Neuronal stem cell (in vitro differentiated cells): Measurements from ENCODE around the gene GPANK1.

Experiments
- DNase-seq: peaks from one replicate; pipeline ENCODE4 v3.0.0-alpha.2; 2013; ENCODE audit warnings: low spot score
- H2AFZ ChIP-seq: one replicate; pipeline ENCODE4 v1.6.1; 2013; ENCODE audit warnings: mild to moderate bottlenecking, low read length, inconsistent platforms
- H2AK5ac ChIP-seq: 2 replicates; pipeline ENCODE4 v1.6.1; 2013; ENCODE audit warnings: low read depth, mild to moderate bottlenecking, inconsistent platforms, low read length, moderate library complexity, mixed read lengths
- H2BK120ac ChIP-seq: 2 replicates; pipeline ENCODE4 v1.6.1; 2013; ENCODE audit warnings: low read depth, mild to moderate bottlenecking, inconsistent platforms, low read length, moderate library complexity, mixed read lengths
- H2BK12ac ChIP-seq: one replicate; pipeline ENCODE4 v1.6.1; 2013; ENCODE audit warnings: low read length, inconsistent platforms
- H2BK15ac ChIP-seq: 2 replicates; pipeline ENCODE4 v1.6.1; 2013; ENCODE audit warnings: mild to moderate bottlenecking, low read length, inconsistent platforms, mixed read lengths
- H2BK5ac ChIP-seq: one replicate; pipeline ENCODE4 v1.6.1; 2013; ENCODE audit warnings: inconsistent platforms, mild to moderate bottlenecking, low read length, moderate library complexity
- H3K14ac ChIP-seq: one replicate; pipeline ENCODE4 v1.6.1; 2013; ENCODE audit warnings: low read length, inconsistent platforms
- H3K18ac ChIP-seq: 2 replicates; pipeline ENCODE4 v1.6.1; 2013; ENCODE audit warnings: low read length, inconsistent platforms
- H3K23ac ChIP-seq: 2 replicates; pipeline ENCODE4 v1.6.1; 2013; ENCODE audit warnings: low read depth, mild to moderate bottlenecking, mixed read lengths, low read length, inconsistent platforms; ENCODE audit not compliant: poor library complexity
- H3K27ac ChIP-seq: replicated peaks from 3 replicates; pipeline ENCODE4 v1.5.1; 2013; ENCODE audit warnings: low read length, inconsistent platforms
- H3K27me3 ChIP-seq, 3 experiments: 2 replicates each; pipeline ENCODE4 v1.6.1; 2013; ENCODE audit warnings: low read length in 3 of 3, mild to moderate bottlenecking in 2 of 3, inconsistent platforms in 1 of 3, low read depth in 1 of 3, mixed read lengths in 1 of 3, moderate library complexity in 1 of 3; ENCODE audit not compliant: control insufficient read depth in 3 of 3, insufficient read depth in 3 of 3
- H3K36me3 ChIP-seq, 2 donors: replicated peaks in 1 of 2; 2 replicates each; pipeline ENCODE4 v1.6.1; 2013; ENCODE audit warnings: low read length in 2 of 2; ENCODE audit not compliant: control insufficient read depth in 2 of 2, insufficient read depth in 2 of 2
- H3K4ac ChIP-seq: 2 replicates; pipeline ENCODE4 v1.6.1; 2013; ENCODE audit warnings: inconsistent platforms, mild to moderate bottlenecking, low read length, moderate library complexity
- H3K4me1 ChIP-seq, 2 donors: 1 replicate in 1 of 2; 2 replicates in 1 of 2; pipeline ENCODE4 v1.6.1; 2013; ENCODE audit warnings: low read length in 2 of 2, low read depth in 1 of 2; ENCODE audit not compliant: control insufficient read depth in 2 of 2, insufficient read depth in 1 of 2
- H3K4me2 ChIP-seq: one replicate; pipeline ENCODE4 v1.6.1; 2013; ENCODE audit warnings: mild to moderate bottlenecking, low read length, inconsistent platforms; ENCODE audit not compliant: insufficient read depth, poor library complexity, severe bottlenecking
- H3K4me3 ChIP-seq, 2 donors: 2 replicates each; pipeline ENCODE4 v1.5.1; 2013; ENCODE audit warnings: low read length in 2 of 2, mild to moderate bottlenecking in 2 of 2, inconsistent platforms in 1 of 2, moderate library complexity in 1 of 2
- H3K79me1 ChIP-seq: one replicate; pipeline ENCODE4 v1.6.1; 2013; ENCODE audit warnings: low read depth, mild to moderate bottlenecking, inconsistent platforms, low read length, moderate library complexity
- H3K9ac ChIP-seq: one replicate; pipeline ENCODE4 v1.6.1; 2013; ENCODE audit warnings: mild to moderate bottlenecking, low read depth, low read length, inconsistent platforms; ENCODE audit not compliant: poor library complexity
- H3K9me3 ChIP-seq, 2 donors: replicated peaks in 1 of 2; 2 replicates each; pipeline versions ENCODE3 to v1.6.1; 2013; ENCODE audit warnings: low read length in 2 of 2, mild to moderate bottlenecking in 2 of 2, inconsistent platforms in 1 of 2, low read depth in 1 of 2, mixed read lengths in 1 of 2, moderate library complexity in 1 of 2; ENCODE audit not compliant: control insufficient read depth in 2 of 2, insufficient read depth in 1 of 2
- H4K8ac ChIP-seq: one replicate; pipeline ENCODE4 v1.6.1; 2013; ENCODE audit warnings: low read depth, mild to moderate bottlenecking, inconsistent platforms, low read length, moderate library complexity
- H4K91ac ChIP-seq: one replicate; pipeline ENCODE4 v1.6.1; 2013; ENCODE audit warnings: low read length, low read depth, mild to moderate bottlenecking, inconsistent platforms; ENCODE audit not compliant: poor library complexity
- WGBS, 2 donors: extraction: QIAGEN DNeasy Blood & Tissue Kit; methylation state at CpG; one replicate each; pipeline ENCODE4 v1.1.7; 2013; ENCODE audit warnings: missing lambda C conversion rate in 2 of 2, mixed read lengths in 1 of 2; ENCODE audit not compliant: insufficient read length in 2 of 2, insufficient replicate concordance in 1 of 2; ENCODE audit errors: extremely low coverage in 2 of 2; 5-methylcytosine and 5-hydroxymethylcytosine counted together

Gene GPANK1

DNA sequence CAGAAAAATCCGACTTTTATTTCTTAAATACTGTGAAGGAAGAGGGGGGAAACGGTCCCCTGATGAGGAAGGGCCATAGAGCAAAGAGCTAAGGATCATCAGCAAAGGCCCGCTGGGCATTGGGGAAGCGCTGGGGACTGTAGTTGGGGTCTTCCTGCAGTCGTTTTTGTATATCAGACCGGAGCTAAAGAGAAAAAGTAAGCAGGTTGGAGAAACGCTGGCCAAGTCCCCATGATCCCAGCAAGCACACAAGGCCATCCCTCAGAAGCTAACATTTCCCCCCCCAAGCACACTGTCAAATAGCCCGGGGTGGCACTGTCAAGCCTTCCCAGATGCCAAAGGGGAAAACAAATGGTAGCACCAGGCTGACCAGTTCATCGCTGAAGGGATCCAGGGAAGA, 25.8 kb downstream of the GPANK1 start:
- H2BK5ac ChIP-seq, result no peak overlapping the region
- no peak overlapping the region for H3K4me2 ChIP-seq
- no peak overlapping the region for H2BK120ac ChIP-seq
- H2AK5ac ChIP-seq, result no peak overlapping the region
- no peak overlapping the region for H2BK15ac ChIP-seq
- no peak for DNase-seq
- H2BK12ac ChIP-seq, result no peak overlapping the region
- no peaks in the 10 kb centered on the region for H3K4me1 ChIP-seq
- no peak overlapping the region for H2AFZ ChIP-seq
- H4K8ac ChIP-seq, result no peak overlapping the region
- H3K4ac ChIP-seq, result no peak overlapping the region
- H3K27ac ChIP-seq, result no peak overlapping the region
- no CpG with 5 or more reads among the region's 9 CpGs for WGBS, 2 donors
- H3K27me3 ChIP-seq, result no peaks in the 10 kb centered on the region
- no peak overlapping the region for H3K4me3 ChIP-seq
- peaks cover 75 to 97% of the 10 kb centered on the region in 2 donors for H3K36me3 ChIP-seq
- H3K18ac ChIP-seq, result no peak overlapping the region
- no peak overlapping the region for H3K9ac ChIP-seq
- H4K91ac ChIP-seq, result no peak overlapping the region
- no peaks in the 10 kb centered on the region for H3K79me1 ChIP-seq
- H3K14ac ChIP-seq, result no peak overlapping the region
- H3K9me3 ChIP-seq, result no peaks in the 10 kb centered on the region
- H3K23ac ChIP-seq, result no peak overlapping the region

DNA sequence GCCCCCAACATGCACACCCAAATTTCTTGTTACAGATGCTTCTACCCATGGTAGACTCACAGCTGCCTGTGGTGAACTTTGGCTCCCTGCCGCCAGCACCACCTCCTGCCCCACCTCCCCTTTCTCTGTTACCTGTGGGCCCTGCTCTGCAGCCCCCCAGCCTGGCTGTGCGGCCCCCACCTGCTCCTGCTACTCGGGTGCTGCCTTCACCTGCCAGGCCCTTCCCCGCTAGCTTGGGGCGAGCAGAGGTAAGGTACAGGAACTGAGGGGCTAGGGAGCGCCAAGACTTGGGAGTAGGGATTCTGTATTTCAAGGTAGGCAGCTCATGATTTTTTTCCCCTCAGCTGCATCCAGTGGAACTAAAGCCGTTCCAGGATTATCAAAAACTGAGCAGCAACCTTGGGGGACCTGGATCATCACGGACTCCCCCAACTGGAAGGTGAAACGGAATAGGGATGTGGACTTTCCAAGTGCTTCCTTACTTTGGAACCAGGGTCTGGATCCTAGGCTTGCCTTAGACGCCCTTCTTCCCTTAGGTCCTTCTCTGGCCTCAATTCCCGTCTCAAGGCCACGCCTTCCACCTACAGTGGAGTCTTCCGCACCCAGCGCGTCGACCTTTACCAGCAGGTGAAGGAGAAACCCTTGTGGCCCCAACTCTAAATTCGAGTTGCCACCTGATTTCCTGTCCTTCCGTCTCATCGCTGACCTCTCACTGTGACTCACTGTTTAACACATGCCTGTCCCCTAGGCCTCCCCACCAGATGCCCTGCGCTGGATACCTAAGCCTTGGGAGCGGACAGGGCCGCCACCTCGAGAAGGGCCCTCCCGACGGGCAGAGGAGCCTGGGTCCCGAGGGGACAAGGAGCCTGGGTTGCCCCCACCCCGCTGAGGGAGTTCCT, 27.9 kb downstream of the GPANK1 start:
- no peak overlapping the region for H3K4me2 ChIP-seq
- H3K9me3 ChIP-seq, result no peaks in the 10 kb centered on the region
- peaks cover 8% of the 10 kb centered on the region for H3K79me1 ChIP-seq
- H3K27me3 ChIP-seq, result no peaks in the 10 kb centered on the region
- peak overlapping the region; percentile 52 for H3K23ac ChIP-seq
- H3K36me3 ChIP-seq, result peaks cover 79 to 99% of the 10 kb centered on the region in 2 donors
- no peak overlapping the region for H2BK120ac ChIP-seq
- H4K8ac ChIP-seq, result no peak overlapping the region
- H3K4me1 ChIP-seq, result no peaks in the 10 kb centered on the region
- H2BK5ac ChIP-seq, result no peak overlapping the region
- H3K14ac ChIP-seq, result no peak overlapping the region
- no peak overlapping the region for H4K91ac ChIP-seq
- no peak overlapping the region for H3K4me3 ChIP-seq
- no peak overlapping the region for H3K4ac ChIP-seq
- no peak overlapping the region for H2BK15ac ChIP-seq
- H2AFZ ChIP-seq, result no peak overlapping the region
- H3K27ac ChIP-seq, result no peak overlapping the region
- no peak overlapping the region for H2AK5ac ChIP-seq
- H3K18ac ChIP-seq, result no peak overlapping the region
- H3K9ac ChIP-seq, result no peak overlapping the region
- no peak overlapping the region for H2BK12ac ChIP-seq
- no peak for DNase-seq
- no CpG with 5 or more reads among the region's 27 CpGs for WGBS, 2 donors

GRCh38 chr6:31634969-31635575, 29.7 kb downstream of the GPANK1 start:
- no peak overlapping the region for H3K27ac ChIP-seq
- H2BK12ac ChIP-seq, result no peak overlapping the region
- no CpG with 5 or more reads among the region's 11 CpGs for whole genome bisulfite sequencing, 2 donors
- no peak overlapping the region for H3K18ac ChIP-seq
- H2BK120ac ChIP-seq, result no peak overlapping the region
- H2BK5ac ChIP-seq, result no peak overlapping the region
- no peaks in the 10 kb centered on the region for H3K4me1 ChIP-seq
- H3K27me3 ChIP-seq, result no peaks in the 10 kb centered on the region
- peaks cover 72 to 99% of the 10 kb centered on the region in 2 donors for H3K36me3 ChIP-seq
- no peak overlapping the region for H2AFZ ChIP-seq
- no peak overlapping the region for H3K4me2 ChIP-seq
- H3K23ac ChIP-seq, result no peak overlapping the region
- no peak overlapping the region for H3K4me3 ChIP-seq
- no peak overlapping the region for H3K9ac ChIP-seq
- no peak overlapping the region for H4K91ac ChIP-seq
- no peak for DNase-seq
- no peak overlapping the region for H4K8ac ChIP-seq
- H3K14ac ChIP-seq, result no peak overlapping the region
- no peak overlapping the region for H2BK15ac ChIP-seq
- H2AK5ac ChIP-seq, result no peak overlapping the region
- H3K9me3 ChIP-seq, result no peaks in the 10 kb centered on the region
- H3K4ac ChIP-seq, result no peak overlapping the region
- peaks cover 10% of the 10 kb centered on the region for H3K79me1 ChIP-seq

DNA sequence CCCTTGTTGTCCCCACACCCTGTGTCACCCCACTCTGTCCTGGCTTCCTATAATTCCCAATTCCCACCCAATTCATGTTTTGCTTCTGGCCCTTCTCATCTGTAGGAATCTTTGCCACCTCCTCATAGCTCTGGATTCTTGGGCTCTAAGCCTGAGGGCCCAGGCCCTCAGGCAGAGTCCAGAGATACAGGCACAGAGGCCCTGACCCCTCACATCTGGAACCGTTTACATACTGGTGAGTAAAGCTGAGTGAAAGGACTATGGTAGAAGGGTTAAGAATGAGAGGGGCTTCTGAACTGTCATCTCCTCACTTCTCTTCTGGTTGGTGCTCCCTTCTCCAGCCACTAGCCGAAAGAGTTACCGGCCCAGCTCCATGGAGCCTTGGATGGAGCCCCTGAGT, 30.7 kb downstream of the GPANK1 start:
- no CpG with 5 or more reads among the region's 3 CpGs for WGBS, 2 donors
- Histone ChIP-seq H3K4me1 (no peaks in the 10 kb centered on the region), H2BK12ac (no peak overlapping the region), H3K27ac (no peak overlapping the region), H2BK15ac (no peak overlapping the region), H3K9ac (no peak overlapping the region), H3K14ac (no peak overlapping the region), H3K36me3 (peaks cover 69 to 99% of the 10 kb centered on the region in 2 donors), H2AK5ac (no peak overlapping the region), H3K27me3 (no peaks in the 10 kb centered on the region), H3K4me2 (no peak overlapping the region), H2BK120ac (no peak overlapping the region), H3K18ac (no peak overlapping the region), H4K91ac (no peak overlapping the region), H3K9me3 (no peaks in the 10 kb centered on the region), H2BK5ac (no peak overlapping the region), H3K23ac (no peak overlapping the region), H2AFZ (no peak overlapping the region), H4K8ac (no peak overlapping the region), H3K4me3 (no peak overlapping the region), H3K4ac (no peak overlapping the region), H3K79me1 (peaks cover 10% of the 10 kb centered on the region)
- DNase-seq, result no peak
